Glomerular visceral epithelial cell (primary cell): ENCODE data around the gene DMRTA2.
"Not testable (repeated sequence)": the region's sequence is repeated elsewhere in the genome, so short reads cannot be mapped to it uniquely, and the experiment has no call there.

Experiments used
- DNase-seq: peaks from one replicate; pipeline ENCODE4 v3.0.0-alpha.2; 2016; ENCODE audit errors: extremely low spot score

The DMRTA2 gene

DNA sequence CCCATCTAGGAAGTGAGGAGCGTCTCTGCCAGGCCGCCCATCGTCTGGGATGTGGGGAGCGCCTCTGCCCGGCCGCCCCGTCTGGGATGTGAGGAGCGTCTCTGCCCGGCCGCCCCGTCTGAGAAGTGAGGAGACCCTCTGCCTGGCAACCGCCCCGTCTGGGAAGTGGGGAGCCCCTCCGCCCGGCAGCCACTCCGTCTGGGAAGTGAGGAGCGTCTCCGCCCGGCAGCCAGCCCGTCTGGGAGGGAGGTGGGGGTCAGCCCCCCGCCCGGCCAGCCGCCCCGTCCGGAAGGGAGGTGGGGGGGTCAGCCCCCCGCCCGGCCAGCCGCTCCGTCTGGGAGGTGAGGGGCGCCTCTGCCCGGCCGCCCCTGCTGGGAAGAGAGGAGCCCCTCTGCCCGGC, 41.7 kb downstream of the DMRTA2 start:
- DNase-seq: not testable (repeated sequence)

DNA sequence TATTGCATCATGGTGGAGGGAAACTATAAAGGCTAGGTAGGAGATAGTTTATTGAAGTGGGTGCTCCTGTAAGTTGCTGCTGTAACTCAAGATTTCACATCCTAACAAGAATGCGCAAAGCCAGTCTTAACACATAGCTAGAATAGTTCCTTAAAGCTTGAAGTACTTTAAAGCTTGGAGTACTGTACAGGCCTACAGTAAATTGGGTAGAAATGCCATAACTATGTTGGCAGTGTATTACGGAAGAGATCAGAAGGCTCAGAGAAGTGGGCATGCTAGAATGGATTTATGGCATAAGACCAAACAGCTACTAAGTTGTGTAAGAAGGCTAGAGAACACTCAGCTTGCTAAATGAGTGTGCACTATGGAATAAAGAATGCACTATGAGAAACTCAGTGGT, 44.5 kb downstream of the DMRTA2 start:
- no peak for DNase-seq

DNA sequence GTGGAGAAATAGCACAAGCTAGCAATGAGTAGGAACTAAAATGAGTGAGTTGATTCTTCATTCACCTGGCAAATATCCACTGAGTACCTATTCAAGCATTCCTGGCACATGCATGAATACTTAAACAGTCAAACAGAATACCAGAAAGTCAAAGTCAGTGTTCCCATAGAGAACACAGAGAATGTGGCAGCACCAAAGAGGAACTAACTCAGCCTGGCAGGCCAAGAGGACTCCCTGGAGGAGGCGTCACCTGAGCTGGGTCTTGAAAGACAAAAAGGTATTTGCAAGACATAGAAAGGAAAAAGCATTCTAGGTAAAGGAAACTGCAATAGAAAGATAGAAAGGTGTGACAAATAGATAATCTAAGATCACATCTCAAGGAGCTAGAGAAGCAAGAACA, 49.7 kb downstream of the DMRTA2 start:
- DNase-seq: no peak

GRCh38 chr1:50371749-50372148, 51.5 kb downstream of the DMRTA2 start:
- no peak for DNase-seq

DNA sequence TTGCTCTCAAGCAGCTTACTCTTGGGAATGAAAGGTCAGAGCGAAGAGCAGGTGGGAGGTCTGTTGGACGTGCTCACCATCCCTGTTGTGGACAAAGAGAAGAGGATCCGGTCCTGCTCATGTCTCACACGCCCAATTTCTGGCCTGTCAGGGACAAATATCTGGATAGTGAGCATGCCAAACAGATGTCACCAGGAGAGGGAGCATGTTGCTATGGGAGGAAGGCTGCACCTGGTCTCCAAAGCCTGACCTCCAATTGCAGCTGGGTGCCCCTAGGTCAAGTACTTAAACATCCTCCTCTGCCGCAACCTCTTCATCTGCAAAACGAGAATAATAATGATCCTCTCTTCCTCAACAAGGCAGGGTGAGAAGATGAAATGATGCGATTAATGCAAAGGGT, 53.4 kb downstream of the DMRTA2 start:
- no peak for DNase-seq

DNA sequence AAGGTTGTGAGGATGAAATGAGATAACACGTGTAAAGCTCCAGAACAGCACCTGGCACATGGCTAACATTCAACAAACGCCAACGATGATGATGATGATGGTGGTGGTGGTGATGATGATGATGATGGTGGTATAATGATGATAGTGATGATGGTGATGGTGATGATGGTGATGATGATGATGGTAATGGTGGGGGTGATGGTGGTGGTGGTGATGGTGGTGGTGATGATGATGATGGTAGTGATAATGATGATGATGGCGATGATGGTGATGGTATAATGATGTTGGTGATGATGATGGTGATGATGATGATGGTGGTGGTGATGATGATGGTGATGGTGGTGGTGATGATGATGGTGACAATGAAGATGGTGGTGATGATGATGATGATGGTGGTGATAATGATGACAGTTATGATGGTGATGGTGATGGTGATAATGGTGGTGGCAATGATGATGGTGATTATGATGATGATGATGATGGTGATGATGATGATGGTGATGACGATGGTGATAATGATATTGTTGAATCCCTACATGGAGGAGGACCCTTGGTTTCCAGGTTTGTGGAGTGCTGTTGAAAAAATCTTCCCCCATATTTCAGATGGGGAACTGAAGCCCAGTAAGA, 54.1 kb downstream of the DMRTA2 start:
- no peak for DNase-seq

DNA sequence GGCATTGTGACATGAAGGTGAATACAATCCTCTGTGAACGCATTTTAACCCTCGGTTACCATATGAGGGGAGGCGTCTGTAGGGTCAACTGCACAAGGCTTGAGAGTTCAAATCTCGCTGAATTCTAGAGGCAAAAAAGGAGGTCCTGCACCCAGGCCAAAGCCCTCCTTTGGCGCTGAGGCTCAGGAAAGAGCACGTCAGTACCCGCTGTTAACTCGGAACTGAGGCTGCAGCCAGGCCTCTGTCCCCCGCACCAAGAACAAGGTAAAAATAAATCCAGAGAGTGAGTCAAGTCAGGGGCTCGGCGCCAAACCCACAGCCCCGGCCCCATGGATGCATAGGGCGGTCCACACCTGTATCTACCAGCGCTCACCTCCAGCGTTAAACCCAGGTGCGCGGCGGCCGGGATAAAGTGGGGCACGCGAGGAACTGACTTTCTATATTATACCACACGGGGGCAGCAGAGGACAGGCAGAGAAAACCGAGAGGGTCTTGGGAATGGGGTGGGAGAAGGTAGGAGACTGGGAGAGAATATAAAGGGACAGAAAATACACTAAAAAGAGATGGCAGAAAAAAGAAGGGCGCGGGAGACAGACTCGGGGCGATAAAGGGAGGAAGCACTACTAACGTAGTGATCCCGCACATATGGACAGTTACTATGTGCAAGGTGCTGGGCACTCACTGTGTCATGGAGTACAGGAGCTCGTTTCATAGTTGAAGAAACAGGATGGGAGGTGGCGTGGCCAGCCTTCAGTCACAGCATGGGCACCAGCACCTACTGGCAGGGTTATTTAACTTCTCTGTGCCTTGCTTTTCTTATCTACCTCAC, 54.9 kb downstream of the DMRTA2 start:
- peak; percentile 34 for DNase-seq
